ENCODE data around the gene IMPDH1. TPM values are rescaled to one million over a fixed set of nuclear protein-coding genes. Genes with fewer than 3 reads are reported as not detected.

Gene IMPDH1
- total RNA-seq, 1 experiment from 2014 or later = 114 TPM

- TF ChIP-seq SIN3A (IDR thresholded peaks at IDR 0.05; ENCODE audit: borderline replicate concordance, insufficient read depth, low read depth, low read length) (no peak), POLR2AphosphoS5 (IDR thresholded peaks at IDR 0.05; ENCODE audit: low read depth, low read length) (no peak), TCF7L2 (IDR thresholded peaks at IDR 0.05; ENCODE audit: low read depth, low read length) (no peak)
- TF ChIP-seq, protein P1, sequence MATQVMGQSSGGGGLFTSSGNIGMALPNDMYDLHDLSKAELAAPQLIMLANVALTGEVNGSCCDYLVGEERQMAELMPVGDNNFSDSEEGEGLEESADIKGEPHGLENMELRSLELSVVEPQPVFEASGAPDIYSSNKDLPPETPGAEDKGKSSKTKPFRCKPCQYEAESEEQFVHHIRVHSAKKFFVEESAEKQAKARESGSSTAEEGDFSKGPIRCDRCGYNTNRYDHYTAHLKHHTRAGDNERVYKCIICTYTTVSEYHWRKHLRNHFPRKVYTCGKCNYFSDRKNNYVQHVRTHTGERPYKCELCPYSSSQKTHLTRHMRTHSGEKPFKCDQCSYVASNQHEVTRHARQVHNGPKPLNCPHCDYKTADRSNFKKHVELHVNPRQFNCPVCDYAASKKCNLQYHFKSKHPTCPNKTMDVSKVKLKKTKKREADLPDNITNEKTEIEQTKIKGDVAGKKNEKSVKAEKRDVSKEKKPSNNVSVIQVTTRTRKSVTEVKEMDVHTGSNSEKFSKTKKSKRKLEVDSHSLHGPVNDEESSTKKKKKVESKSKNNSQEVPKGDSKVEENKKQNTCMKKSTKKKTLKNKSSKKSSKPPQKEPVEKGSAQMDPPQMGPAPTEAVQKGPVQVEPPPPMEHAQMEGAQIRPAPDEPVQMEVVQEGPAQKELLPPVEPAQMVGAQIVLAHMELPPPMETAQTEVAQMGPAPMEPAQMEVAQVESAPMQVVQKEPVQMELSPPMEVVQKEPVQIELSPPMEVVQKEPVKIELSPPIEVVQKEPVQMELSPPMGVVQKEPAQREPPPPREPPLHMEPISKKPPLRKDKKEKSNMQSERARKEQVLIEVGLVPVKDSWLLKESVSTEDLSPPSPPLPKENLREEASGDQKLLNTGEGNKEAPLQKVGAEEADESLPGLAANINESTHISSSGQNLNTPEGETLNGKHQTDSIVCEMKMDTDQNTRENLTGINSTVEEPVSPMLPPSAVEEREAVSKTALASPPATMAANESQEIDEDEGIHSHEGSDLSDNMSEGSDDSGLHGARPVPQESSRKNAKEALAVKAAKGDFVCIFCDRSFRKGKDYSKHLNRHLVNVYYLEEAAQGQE (IDR thresholded peaks at IDR 0.05; ENCODE audit: insufficient read depth in 1 of 2, low read depth in 2 of 2, low read length in 1 of 2) = no peak
- TF ChIP-seq, protein P2, sequence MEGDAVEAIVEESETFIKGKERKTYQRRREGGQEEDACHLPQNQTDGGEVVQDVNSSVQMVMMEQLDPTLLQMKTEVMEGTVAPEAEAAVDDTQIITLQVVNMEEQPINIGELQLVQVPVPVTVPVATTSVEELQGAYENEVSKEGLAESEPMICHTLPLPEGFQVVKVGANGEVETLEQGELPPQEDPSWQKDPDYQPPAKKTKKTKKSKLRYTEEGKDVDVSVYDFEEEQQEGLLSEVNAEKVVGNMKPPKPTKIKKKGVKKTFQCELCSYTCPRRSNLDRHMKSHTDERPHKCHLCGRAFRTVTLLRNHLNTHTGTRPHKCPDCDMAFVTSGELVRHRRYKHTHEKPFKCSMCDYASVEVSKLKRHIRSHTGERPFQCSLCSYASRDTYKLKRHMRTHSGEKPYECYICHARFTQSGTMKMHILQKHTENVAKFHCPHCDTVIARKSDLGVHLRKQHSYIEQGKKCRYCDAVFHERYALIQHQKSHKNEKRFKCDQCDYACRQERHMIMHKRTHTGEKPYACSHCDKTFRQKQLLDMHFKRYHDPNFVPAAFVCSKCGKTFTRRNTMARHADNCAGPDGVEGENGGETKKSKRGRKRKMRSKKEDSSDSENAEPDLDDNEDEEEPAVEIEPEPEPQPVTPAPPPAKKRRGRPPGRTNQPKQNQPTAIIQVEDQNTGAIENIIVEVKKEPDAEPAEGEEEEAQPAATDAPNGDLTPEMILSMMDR (IDR thresholded peaks at IDR 0.05) = no peak
- ATAC-seq (no peak), DNase-seq (ENCODE audit: low read depth, low spot score) (no peak)
- Histone ChIP-seq H3K4me1 (ENCODE audit: control insufficient read depth, insufficient read depth, low read length) (peaks cover 27% of the 10 kb centered on the region), H3K4me3 (ENCODE audit: low read depth in 2 of 2, low read length in 2 of 2) (no peak overlapping the region), H3K27me3 (ENCODE audit: control insufficient read depth, insufficient read depth, low read length) (no peaks in the 10 kb centered on the region), H3K9me3 (ENCODE audit: control insufficient read depth, insufficient read depth, low read depth, low read length) (no peaks in the 10 kb centered on the region), H3K36me3 (ENCODE audit: control insufficient read depth, insufficient read depth, low read length) (no peaks in the 10 kb centered on the region), H3K27ac (ENCODE audit: low read length) (peak overlapping the region; percentile 74)
- ChIA-PET POLR2A (no interaction called here), CTCF (no interaction called here)
- intact Hi-C loops (cut with micrococcal nuclease; ENCODE audit: unreplicated experiment) = no loop called here
- no TSS peak for BruUV-seq (replicated peaks)
- in situ Hi-C loops (cut with HindIII; ENCODE audit: low pct_unique_long_range_greater_than_20kb, low sequenced_read_pairs) = no loop called here
Measured at GRCh38 chr7:128446306-128446705, 36.5 kb upstream of the IMPDH1 start.

DNA sequence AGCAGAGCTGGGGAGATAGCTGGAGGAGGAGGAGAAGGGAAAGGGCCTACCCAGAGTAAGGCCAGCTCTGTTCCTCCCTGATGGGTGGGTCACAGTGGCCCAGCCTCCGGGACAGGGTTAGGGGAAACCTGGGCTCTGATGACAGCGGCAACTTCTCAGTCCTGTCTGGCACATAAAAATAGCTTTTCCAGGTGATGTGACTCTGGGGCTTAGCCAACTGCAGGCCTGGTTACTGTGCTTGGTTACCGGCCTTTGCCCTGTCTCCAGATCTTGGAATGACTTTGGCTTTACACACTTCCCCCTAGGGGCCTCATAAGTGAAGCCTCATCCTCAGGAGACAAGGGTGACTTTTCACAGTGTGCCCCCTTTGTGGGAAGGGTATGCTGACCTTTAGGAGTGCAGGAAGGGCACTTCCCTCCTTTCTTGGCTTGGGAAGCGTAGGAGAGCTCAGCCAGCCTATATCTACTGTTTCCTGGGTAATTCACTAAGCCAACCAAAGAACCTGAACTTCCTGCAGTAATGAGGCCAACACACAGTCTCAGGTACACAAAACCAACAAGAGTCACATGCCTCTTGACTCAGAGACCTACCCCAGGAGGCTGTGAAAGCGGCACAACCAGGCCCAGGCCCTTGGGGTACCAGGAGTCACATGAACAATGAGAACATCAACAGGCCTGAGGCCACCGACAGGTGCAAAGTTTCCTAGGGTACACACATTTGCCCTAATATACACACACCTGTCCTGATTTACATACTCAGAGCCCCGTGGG, 34.2 kb upstream of the IMPDH1 start:
- peak; percentile 36; the same call in 1 of the 2 replicates for ATAC-seq
- Histone ChIP-seq H3K4me1 (ENCODE audit: control insufficient read depth, insufficient read depth, low read length) (peaks cover 28% of the 10 kb centered on the region), H3K4me3 (ENCODE audit: low read depth in 2 of 2, low read length in 2 of 2) (no peak overlapping the region), H3K27me3 (ENCODE audit: control insufficient read depth, insufficient read depth, low read length) (no peaks in the 10 kb centered on the region), H3K9me3 (ENCODE audit: control insufficient read depth, insufficient read depth, low read depth, low read length) (no peaks in the 10 kb centered on the region), H3K27ac (ENCODE audit: low read length) (peak overlapping the region; percentile 62), H3K36me3 (ENCODE audit: control insufficient read depth, insufficient read depth, low read length) (no peaks in the 10 kb centered on the region)
- TF ChIP-seq TCF7L2 (IDR thresholded peaks at IDR 0.05; ENCODE audit: low read depth, low read length) = no peak
- TF ChIP-seq POLR2AphosphoS5 (IDR thresholded peaks at IDR 0.05; ENCODE audit: low read depth, low read length) = no peak
- TF ChIP-seq, protein P1 (IDR thresholded peaks at IDR 0.05; ENCODE audit: insufficient read depth in 1 of 2, low read depth in 2 of 2, low read length in 1 of 2) = no peak
- TF ChIP-seq, protein P2 (IDR thresholded peaks at IDR 0.05) = no peak
- TF ChIP-seq SIN3A (IDR thresholded peaks at IDR 0.05; ENCODE audit: borderline replicate concordance, insufficient read depth, low read depth, low read length) = no peak
- ChIA-PET POLR2A (interaction anchor here (1.0 kb wide), 1 partner anchor 9 kb away, joined by 5 read pairs; no protein-coding TSS in a partner anchor), CTCF (no interaction called here)
- intact Hi-C loops (cut with micrococcal nuclease; ENCODE audit: unreplicated experiment) (no loop called here), in situ Hi-C loops (cut with HindIII; ENCODE audit: low pct_unique_long_range_greater_than_20kb, low sequenced_read_pairs) (no loop called here)
- DNase-seq (ENCODE audit: low read depth, low spot score) = no peak
- BruUV-seq (replicated peaks) = no TSS peak

Data from Panc1 (cell line).